ENCODE measurements around the gene FBXO31.
"Not testable (repeated sequence)": the region's sequence is repeated elsewhere in the genome, so short reads cannot be mapped to it uniquely, and the experiment has no call there.

FBXO31 gene

DNA sequence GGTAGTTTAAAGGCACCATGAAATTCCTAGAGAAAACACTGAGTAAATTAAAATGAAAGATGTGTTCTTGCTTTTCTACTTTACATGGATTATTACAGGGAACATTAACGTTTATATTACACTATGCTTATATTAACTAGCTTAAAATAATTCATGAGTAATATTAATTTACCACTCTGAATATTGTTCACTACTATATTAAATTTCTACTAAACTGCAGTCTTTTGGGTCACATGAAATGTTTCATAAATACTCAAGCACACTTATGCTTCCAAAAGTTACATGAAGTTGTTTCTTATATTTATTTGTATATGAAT is 5.2 kb upstream of the FBXO31 start:
- Histone ChIP-seq H3K79me2 (no peaks in the 10 kb centered on the region), H3K9ac (no peak overlapping the region), H3K4me1 (peaks cover 15% of the 10 kb centered on the region), H3K9me3 (ENCODE audit: control insufficient read depth, low read length) (no peaks in the 10 kb centered on the region), H2AFZ (peak overlapping the region; percentile 71), H3K27ac (peak overlapping the region; percentile 93), H3K36me3 (ENCODE audit: control insufficient read depth, insufficient read depth, low read length) (no peaks in the 10 kb centered on the region), H3K4me3 (ENCODE audit: low read depth, low read length) (no peak overlapping the region), H3K4me2 (ENCODE audit: low read length) (peak overlapping the region; percentile 54), H3K27me3 (ENCODE audit: control insufficient read depth, insufficient read depth, low read length) (no peaks in the 10 kb centered on the region)
- TF ChIP-seq, protein P1, sequence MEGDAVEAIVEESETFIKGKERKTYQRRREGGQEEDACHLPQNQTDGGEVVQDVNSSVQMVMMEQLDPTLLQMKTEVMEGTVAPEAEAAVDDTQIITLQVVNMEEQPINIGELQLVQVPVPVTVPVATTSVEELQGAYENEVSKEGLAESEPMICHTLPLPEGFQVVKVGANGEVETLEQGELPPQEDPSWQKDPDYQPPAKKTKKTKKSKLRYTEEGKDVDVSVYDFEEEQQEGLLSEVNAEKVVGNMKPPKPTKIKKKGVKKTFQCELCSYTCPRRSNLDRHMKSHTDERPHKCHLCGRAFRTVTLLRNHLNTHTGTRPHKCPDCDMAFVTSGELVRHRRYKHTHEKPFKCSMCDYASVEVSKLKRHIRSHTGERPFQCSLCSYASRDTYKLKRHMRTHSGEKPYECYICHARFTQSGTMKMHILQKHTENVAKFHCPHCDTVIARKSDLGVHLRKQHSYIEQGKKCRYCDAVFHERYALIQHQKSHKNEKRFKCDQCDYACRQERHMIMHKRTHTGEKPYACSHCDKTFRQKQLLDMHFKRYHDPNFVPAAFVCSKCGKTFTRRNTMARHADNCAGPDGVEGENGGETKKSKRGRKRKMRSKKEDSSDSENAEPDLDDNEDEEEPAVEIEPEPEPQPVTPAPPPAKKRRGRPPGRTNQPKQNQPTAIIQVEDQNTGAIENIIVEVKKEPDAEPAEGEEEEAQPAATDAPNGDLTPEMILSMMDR (IDR thresholded peaks at IDR 0.05) = no peak

DNA sequence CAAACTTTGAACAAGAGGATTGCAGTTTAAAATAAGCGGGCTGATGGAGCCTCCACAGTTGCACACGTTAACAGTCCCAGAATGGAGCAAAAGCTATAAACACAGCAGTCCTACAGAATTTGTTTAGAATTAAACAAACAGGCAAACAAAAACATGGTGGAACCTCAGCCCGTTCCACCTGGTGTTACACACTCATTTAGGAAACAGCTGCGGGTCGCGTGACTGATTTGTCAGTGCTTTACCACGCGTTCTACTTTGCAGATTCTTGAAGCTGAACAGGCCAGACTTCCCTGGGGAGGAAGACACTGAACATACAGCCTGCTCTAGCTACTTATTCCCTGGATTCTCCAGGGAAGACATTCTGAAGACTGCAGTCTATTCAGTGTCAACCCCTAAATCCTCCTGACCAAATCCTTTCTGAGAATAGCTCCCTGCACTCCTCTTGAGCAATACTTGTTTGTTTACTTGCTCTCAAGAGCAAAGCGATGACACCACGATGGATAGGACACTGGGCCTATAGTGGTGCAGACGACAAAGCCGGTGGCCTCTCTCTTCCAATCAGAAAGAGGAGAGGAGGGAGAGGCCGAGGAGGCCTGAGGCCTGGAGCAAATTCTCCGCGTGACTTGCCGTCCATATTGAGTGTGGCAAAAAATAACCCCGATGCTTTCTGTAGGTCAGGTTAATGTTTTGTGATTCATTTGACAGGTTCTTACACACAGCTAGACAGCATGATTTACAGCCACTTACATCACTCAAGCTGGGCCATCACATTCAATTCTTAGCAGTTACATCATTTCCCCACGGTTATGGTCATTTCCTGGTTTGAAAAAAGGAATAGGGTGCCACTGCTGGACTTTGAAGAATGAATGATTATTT is 4.6 kb upstream of the FBXO31 start:
- Histone ChIP-seq H3K79me2 (no peaks in the 10 kb centered on the region), H3K36me3 (ENCODE audit: control insufficient read depth, insufficient read depth, low read length) (no peaks in the 10 kb centered on the region), H2AFZ (peak overlapping the region; percentile 71), H3K9ac (no peak overlapping the region), H3K27me3 (ENCODE audit: control insufficient read depth, insufficient read depth, low read length) (no peaks in the 10 kb centered on the region), H3K4me2 (ENCODE audit: low read length) (peak overlapping the region; percentile 69), H3K4me1 (peaks cover 10% of the 10 kb centered on the region), H3K4me3 (ENCODE audit: low read depth, low read length) (peak overlapping the region; percentile 45), H3K27ac (peak overlapping the region; percentile 93), H3K9me3 (ENCODE audit: control insufficient read depth, low read length) (no peaks in the 10 kb centered on the region)
- TF ChIP-seq, protein P1 (IDR thresholded peaks at IDR 0.05) = no peak

DNA sequence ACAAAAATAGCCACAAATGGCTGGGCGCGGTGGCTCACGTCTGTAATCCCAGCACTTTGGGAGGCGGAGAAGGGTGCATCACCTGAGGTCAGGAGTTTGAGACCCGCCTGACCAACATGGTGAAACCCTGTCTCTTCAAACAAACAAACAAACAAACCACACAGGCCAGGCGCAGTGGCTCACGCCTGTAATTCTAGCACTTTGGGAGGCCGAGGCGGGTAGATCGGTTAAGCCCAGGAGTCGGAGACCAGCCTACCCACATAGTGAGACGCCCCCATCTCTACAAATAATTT is 1.2 kb upstream of the FBXO31 start:
- Histone ChIP-seq H3K27ac (peak overlapping the region; percentile 84), H3K4me1 (peaks cover 27% of the 10 kb centered on the region), H2AFZ (peak overlapping the region; percentile 81), H3K79me2 (peaks cover 16% of the 10 kb centered on the region)
- H3K9me3 ChIP-seq (ENCODE audit: control insufficient read depth, low read length); H3K9ac ChIP-seq; H3K4me2 ChIP-seq (ENCODE audit: low read length); H3K27me3 ChIP-seq (ENCODE audit: control insufficient read depth, insufficient read depth, low read length); H3K4me3 ChIP-seq (ENCODE audit: low read depth, low read length); H3K36me3 ChIP-seq (ENCODE audit: control insufficient read depth, insufficient read depth, low read length): not testable (repeated sequence)

DNA sequence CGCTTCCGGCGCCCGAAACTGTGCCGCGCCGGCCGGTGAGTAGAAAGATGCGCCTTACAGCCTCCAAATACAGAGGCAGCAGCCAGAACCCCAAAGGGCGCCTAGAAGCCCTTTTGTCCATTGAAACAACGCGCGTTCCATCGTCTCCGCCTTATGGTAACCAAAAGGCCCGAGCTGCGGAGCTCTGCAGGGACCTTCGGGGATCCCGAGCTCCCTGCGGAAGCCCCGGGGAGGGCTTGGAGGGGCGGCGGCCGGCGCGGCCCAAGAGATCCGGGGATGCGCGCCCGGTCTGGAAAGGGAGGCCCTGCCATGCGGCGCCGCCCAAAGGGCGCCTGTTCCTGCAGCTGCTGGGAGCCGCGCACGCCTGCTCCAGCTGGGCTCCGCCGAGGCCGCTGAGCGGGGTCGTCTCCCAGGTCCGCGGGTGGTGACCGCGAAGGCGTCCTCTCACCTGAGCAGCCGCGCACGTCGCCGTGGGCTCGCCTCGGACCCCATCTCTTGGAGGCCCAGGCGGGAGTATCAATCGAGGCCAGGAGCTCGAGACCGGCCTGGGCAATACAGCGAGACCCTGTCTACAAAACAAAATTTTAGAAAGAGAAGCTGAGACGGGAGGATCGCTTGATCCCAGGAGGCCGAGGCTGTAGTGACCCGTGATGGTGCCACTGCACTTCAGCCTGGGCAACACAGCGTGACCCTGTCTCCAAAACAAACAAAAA is 742 bp upstream of the FBXO31 start:
- peaks cover 27% of the 10 kb centered on the region for H3K4me1 ChIP-seq
- no peak overlapping the region for H3K9ac ChIP-seq
- TF ChIP-seq, protein P1 (IDR thresholded peaks at IDR 0.05) = no peak
- peaks cover 20% of the 10 kb centered on the region for H3K79me2 ChIP-seq
- H3K27me3 ChIP-seq (ENCODE audit: control insufficient read depth, insufficient read depth, low read length) = no peaks in the 10 kb centered on the region
- H3K4me3 ChIP-seq (ENCODE audit: low read depth, low read length) = peak overlapping the region; percentile 67
- no peaks in the 10 kb centered on the region for H3K9me3 ChIP-seq (ENCODE audit: control insufficient read depth, low read length)
- H3K27ac ChIP-seq = peak overlapping the region; percentile 84
- peak overlapping the region; percentile 59 for H3K4me2 ChIP-seq (ENCODE audit: low read length)
- no peaks in the 10 kb centered on the region for H3K36me3 ChIP-seq (ENCODE audit: control insufficient read depth, insufficient read depth, low read length)
- peak overlapping the region; percentile 81 for H2AFZ ChIP-seq

DNA sequence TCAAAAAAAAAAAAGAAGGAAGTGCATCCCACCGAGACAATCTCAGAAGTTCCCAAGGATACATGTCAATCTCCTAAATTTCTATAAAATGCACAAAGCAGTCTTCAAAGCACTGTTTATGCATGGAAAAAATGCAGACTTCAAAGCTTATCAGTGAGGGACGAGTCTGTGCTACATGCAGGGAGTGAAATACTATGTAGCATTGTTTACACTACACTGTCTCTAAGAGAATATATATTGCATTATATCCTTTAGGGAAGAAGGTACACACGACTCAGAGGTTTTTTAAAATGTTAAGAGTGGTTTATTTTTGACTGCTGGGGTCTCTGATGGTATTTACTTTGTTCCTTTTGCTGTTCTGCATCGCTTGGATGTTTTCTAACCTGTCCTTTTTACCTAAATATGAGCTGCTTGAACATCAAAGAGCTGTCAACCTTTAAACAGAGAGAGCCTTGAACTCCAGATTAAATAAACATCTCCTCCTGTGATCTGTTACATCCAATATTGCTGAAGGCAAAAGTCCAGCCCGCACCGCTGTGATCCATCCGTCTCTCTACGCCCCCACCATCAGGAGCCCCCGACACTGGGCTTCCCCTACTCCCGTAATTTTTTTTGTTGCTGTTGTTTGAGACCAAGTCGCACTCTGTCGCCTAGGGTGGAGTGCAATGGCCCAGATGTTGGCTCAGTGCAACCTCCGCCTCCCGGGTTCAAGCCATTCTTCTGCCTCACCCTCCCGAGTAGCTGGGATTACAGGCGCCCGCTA is 1.4 kb downstream of the FBXO31 start:
- peaks cover 17% of the 10 kb centered on the region for H3K4me1 ChIP-seq
- no peaks in the 10 kb centered on the region for H3K9me3 ChIP-seq (ENCODE audit: control insufficient read depth, low read length)

More for the DNA sequence above, 1.4 kb downstream of the FBXO31 start:
- peaks cover 35% of the 10 kb centered on the region for H3K79me2 ChIP-seq
- no peak overlapping the region for H3K9ac ChIP-seq
- H3K4me2 ChIP-seq (ENCODE audit: low read length) = peak overlapping the region; percentile 84
- TF ChIP-seq, protein P1 (IDR thresholded peaks at IDR 0.05) = no peak
- peak overlapping the region; percentile 67 for H3K4me3 ChIP-seq (ENCODE audit: low read depth, low read length)
- peak overlapping the region; percentile 64 for H3K27ac ChIP-seq
- no peak overlapping the region for H2AFZ ChIP-seq
- H3K36me3 ChIP-seq (ENCODE audit: control insufficient read depth, insufficient read depth, low read length) = no peaks in the 10 kb centered on the region
- no peaks in the 10 kb centered on the region for H3K27me3 ChIP-seq (ENCODE audit: control insufficient read depth, insufficient read depth, low read length)
